ENCODE measurements around the gene RYR2.

DNA sequence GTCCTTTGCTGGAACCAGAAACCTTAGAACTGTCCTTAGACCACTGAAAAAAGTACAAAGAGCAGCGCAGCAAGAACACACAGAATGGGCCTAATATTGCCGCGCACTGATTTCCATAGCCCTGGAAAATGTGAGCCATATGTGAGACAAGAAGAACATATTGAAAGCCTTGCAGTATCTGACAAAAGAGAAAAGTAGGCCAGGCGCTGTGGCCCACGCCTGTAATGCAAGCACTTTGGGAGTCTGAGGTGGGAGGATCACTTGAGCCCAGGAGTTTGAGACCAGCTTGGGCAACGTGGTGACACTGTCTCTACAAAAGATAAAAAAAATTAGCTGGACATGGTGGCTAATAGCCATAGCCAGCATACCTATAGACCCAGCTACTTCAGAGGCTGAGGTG, 300.7 kb downstream of the RYR2 start:
- TF ChIP-seq, protein P1, sequence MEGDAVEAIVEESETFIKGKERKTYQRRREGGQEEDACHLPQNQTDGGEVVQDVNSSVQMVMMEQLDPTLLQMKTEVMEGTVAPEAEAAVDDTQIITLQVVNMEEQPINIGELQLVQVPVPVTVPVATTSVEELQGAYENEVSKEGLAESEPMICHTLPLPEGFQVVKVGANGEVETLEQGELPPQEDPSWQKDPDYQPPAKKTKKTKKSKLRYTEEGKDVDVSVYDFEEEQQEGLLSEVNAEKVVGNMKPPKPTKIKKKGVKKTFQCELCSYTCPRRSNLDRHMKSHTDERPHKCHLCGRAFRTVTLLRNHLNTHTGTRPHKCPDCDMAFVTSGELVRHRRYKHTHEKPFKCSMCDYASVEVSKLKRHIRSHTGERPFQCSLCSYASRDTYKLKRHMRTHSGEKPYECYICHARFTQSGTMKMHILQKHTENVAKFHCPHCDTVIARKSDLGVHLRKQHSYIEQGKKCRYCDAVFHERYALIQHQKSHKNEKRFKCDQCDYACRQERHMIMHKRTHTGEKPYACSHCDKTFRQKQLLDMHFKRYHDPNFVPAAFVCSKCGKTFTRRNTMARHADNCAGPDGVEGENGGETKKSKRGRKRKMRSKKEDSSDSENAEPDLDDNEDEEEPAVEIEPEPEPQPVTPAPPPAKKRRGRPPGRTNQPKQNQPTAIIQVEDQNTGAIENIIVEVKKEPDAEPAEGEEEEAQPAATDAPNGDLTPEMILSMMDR (IDR thresholded peaks at IDR 0.05): no peak
- TF ChIP-seq EZH2phosphoT487 (IDR thresholded peaks at IDR 0.05) (no peak), EZH2 (IDR thresholded peaks at IDR 0.05) (no peak)
